GM18502 (cell line): ENCODE measurements around the gene GALNT2.

Experiments used
- ATAC-seq: cut with Tn5 transposase; IDR thresholded peaks from one replicate; pipeline ENCODE4 v1.9.1; 2021; ENCODE audit warnings: mild to moderate bottlenecking; ENCODE audit not compliant: unreplicated experiment, poor library complexity

Gene GALNT2

DNA sequence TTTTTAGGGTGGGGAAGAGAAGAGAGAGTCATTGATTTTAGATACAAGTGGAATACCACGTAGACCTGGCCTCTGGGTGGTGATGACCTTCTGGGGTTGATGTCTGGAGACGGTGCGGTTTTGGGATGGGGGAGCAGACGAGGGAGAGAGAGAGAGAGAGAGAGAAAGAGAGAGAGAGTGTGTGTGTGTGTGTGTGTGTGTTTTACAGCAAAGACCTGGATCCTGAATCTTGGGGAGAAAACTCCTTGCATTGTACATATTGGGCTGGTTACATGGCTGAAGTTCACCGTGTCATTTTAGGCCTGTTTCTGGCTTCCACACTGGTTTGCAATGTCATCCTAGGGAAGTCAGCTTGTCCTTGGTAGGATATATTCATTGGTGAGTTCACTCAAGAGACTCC lies 89.0 kb downstream of the GALNT2 start:
- no peak for ATAC-seq

DNA sequence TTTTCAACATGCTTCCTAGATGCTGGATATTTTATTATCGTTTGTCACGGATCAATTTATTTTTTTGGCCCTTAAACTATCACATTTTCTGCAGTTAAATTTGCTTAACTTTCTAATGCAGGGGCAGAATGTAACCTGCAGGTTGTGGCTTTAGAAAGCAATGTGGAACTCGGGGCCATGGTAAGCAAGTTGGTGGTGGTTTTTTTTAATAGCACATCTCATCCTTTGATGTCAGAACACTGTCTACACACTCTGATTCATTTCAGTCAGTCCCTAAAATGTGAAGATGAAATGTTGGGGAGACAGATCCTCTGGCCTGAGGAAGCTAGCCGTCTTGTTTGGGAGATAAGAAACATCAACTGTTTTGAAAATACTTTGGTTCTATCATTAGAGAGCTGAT lies 89.5 kb downstream of the GALNT2 start:
- no peak for ATAC-seq

DNA sequence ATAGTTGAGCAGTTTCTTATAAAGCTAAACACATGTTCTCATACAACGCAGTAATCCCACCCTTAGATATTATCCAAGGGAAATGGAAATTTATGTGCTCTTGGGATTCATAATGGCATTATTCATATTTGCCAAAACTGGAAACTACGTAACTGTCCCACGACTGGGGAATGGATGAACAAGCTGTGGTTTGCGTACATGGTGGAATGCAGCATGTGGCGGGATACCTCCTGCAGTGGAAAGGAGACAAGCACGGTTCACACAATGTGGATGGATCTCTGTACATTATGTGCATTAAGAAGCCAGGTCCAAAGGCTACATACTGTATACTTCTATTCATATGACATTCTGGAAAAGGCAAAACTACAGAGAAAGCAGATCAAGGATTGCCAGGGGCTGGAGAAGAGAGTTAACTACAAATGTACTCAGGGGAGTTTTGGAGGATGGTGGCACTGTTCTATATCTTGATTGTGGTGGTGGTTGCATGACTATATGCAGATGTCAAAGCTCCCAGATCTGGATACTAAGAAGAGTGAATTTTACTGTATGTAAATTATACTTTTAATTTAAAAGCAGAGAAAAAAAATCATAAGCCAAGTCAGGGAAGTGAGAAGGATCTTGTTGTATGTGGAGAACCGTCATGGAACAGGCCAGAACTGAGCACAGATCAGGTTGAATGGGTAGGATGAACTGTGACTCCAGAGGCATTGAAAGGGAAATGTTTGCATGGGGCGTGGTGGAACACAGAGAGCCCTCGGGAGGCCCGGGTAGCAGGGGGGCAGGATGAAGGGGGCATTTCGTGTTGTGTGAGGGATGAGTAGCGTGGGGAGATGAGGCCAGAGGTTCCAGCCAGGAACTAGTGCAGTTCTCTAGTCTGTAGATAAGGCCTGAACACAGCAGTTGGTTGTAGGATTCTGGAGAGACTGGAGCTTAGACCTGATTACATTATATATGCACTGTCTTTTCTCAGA lies 90.7 kb downstream of the GALNT2 start:
- ATAC-seq: no peak

DNA sequence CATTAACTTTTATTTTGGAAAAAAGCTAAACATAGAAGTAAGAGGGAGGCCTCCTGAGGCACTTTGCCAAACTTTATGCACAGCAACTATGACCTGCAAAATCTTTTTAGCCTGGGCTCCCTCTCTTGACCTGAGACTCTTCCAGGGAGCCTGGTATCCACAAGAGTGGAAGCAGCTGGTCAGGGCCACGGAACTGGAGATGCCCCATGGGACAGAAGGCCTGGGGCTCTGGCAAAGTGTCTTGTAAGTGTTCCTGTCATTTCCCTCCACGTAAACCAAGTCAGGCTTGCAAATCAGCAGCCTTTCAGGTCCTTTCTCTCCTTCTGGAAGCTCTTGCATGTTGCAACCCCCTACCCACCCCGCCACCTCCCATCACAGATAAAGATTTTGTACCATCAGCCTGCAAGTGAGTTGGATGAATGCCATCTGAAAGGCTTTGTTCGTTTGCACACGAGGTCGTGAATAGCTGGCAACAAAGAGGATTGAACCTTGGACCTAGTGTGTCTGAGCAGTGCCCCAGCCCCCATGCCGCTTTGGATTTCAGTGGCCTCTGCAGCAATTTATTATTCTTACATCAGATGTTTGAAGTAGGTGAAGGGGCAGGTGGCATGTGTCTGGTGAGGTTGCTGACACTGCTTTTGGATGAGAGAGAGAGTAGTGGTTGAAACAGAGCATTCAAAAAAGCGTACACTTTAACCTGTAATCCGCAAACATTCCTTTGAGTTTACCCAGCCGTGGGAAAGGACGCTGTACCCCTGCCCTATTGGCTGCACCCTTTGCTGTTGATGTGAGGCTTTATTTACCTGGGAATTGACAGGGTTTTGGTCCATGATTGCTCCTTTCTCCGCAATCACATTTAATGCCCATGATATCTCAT lies 91.6 kb downstream of the GALNT2 start:
- ATAC-seq: no peak

DNA sequence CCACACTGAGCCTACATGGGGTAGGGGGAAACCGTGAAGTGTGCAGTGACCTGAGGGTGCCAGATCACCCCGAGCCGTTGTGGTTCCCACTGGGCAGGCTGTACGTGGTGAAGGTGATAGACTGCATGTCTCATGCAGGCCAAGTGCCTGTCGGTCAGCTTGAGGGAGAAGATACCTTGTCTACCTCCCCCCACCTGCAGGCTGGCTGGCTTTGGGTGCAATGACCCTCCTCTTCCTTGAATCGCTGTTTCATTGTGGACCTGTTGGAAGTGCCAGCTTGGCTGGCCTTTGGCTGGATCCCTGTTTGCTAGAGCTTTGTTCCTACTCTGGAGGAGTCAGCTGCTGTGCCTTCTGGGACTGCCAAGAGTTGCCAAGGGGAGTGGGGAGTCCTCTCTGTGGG lies 92.5 kb downstream of the GALNT2 start:
- ATAC-seq: no peak

DNA sequence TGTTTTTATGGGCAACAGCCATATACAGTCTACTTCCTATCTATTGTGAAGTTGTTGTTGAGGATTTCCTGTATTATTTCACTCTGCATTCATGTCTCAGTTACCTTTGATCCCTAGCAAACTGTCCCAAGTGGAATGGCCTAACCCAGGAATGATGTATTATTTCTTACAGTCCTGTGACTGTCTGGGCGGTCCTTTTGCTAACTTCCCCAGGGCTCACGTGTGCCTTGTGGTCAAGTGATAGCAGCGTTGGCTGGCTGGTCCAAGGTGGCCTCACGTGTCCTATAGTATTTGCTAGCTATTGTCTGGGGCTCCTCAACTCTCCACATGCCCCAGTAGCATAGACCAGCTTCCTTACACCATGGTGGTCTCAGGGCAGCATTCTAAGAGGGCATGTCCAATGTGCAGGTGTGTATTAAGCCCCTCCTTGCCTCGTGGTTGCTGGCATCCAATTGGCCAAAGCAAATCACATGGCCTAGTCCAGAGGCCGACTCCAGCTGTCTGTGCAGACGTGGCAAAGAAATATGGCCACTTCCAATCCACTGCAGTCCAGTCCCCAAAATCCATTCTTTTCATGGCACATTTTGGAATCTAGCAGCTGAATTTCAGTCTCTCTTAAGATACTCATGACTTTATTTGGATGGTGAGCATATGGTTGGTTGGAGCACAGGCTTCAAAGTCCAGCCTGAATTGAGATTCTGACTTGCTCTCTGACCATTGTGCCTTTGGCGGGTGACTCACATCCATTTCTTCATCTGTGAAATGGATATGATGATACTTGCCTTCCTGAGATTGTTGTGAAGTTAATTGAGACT lies 94.1 kb downstream of the GALNT2 start:
- ATAC-seq: no peak

DNA sequence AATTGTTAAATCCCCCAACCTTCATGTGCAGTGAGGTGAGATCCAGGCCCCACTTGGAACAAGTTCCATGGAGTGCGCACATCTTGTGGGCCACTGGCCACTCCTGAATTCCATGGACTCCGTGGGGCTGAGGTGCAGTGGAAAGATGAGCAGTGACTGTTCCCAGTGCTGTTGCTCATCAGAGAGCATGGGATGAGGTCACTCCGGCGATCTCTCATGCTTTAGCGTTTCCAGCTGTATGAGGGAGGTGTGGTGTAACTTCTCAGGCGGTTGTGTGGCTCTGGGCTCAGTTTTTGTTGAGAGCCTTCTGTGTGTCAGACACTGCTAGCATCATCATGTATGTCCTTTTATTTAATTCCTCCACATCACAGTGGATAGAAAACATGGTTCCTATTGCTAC lies 96.2 kb downstream of the GALNT2 start:
- ATAC-seq: no peak

DNA sequence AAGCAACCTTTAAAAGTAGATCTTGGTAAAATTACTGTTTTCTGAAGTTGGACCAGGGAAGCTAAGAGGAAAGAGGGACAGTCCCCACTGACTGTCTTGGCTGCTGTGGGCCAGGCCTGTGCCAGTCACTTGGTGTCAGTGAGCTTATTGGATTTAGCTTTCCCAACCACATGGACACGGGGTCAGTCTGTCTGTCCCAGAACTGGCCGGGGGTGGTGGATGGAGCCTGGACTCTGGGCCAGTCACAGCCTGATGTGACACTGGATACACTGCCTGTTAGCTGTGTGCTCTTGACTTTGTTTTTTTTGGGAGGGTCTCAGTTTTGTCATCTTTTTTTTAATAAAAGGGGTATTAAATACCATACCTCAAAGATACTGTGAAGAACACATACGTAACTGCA lies 96.7 kb downstream of the GALNT2 start:
- ATAC-seq: no peak

DNA sequence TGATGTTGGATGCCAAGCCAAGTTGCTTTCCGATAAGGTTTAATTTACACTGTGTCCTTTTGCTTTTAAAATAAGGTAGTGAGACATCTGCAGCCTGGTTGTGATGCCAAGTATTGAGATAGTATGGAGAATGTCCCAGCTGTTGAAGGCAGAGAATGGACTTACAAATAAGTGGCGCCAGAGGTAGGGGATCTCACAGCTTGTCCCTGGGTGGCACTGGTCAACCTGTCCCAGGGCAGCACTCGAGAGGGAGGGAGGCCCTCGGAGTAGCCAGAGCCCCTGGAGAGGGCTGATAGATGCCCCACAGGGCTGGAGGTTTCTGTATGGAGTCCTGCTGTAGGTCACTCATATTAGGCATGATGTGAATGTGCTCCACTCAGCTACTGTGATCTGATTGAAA lies 98.5 kb downstream of the GALNT2 start:
- no peak for ATAC-seq

DNA sequence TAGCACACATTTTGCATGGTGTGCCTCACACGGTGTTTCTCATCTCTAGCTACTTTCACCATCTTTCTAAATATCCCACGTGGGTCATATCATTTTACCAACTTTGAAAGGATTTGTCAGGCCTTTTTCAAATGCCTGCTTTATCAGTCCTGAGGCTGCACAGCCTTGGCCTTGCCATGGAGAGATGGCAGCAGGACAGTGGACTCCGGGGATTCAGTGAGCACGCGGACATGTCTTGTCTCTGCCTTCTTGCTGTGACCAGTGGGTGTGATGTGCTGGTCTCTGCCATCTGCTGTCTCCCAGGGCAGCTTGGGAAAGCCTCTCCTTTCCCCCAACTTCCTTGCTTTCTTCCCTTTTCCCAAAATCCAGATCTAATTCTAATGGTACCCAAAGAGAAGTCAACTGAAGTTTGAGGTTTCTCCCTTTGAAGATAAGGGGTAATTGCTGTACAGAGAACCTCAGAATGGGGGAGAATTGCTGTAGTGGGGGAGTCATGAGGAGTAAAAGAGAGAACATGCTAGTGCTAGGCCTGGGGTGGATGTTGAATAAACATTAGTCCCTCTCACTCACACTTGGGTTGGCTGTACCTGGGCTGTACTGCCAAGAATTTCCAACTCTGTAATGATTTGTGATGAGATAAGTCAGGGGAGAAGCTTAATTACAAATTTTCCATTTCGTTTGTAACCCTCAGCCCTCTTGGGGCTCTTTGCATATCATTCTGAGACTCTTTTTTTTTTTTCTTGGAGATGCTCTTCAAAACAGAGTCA lies 99.5 kb downstream of the GALNT2 start:
- ATAC-seq: no peak

DNA sequence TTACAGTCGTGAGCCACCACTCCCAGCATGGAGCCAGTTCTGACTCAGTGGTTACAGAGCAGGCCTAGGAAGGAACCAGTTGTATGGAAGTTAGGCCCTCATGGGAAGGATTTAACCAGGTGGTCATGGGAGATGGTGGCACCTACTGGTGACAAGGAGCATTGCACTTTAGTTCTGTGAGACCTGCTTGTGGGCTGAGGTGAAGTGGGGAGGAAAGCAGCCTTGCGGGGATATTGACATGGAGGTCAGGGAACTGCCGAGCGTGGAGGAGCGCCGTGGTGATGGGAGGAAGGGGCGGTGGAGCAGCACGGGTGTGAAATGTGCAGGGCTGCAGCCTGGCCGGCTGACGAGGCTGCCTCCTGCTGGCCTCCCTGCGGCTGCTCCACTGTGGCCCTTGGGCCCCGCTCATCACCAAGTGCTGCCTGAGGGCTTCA lies 100.4 kb downstream of the GALNT2 start:
- ATAC-seq: peak; percentile 55

DNA sequence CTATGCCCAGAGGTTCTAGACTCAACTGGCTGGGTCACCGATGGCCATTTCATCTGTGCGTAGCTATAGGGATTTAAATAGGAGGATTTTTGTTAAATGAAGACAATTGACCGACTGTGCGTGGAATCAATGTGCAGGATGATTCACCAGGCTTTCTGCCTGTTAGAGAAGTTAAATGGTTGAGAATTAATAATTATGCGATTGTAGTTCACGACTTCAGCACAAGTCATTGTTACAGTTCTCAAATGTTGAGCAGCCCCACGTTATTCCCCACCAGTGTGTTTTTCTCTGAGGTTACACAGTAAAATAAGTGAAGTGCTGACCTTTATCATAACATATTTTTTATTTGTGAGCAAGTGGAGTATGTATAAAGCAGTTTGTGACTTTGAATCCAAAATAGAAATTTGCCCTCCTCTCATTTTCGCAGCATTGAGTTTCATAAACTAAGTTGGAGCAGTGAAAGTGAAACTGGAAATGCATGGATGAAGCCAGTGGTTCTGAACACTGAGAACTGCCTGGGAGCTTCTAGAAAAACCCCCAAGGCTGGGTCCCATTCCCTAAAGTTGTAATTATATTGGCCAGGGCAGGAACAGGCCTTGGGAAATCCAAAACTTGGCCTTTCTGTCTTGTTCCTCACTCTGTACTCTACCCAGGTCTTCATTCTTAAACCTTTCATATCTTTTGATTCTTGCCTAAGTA lies 102.6 kb downstream of the GALNT2 start:
- peak; percentile 52 for ATAC-seq

DNA sequence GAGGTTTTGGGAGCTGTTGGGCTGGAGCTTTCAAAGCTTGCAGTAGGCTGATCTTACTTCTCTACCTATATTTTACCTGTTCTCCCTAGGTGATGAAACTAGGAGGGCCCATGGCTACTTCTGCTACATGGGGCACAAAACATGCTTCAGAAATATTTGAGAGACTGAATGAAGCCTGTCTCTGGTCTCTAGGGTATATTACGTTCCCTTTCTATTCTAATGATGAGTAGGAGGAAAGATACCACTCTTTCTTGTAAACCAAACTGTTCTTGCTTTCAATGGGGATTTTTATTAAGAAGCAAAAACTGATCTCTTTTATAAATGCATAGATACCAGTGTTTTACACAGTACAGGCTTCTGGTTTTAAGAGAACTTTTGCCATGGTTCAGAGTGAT lies 103.1 kb downstream of the GALNT2 start:
- ATAC-seq: peak; percentile 39

DNA sequence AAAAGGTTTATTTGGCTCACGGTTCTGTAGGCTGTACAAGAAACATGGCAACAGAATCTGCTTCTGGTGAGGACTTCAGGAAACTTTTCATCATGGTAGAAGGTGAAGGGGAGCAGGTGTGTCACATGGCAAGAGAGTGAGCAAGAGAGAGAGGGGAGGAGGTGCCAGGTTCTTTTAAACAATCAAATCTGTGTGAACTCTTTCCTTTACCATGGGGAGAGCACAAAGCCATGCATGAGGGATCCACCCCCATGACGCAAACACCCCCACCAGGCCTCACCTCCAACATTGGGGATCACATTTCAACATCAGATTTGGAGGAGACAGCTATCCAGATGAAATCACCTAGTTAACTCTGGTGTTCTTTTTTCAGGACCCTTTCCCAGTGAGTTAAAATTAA lies 103.6 kb downstream of the GALNT2 start:
- no peak for ATAC-seq

DNA sequence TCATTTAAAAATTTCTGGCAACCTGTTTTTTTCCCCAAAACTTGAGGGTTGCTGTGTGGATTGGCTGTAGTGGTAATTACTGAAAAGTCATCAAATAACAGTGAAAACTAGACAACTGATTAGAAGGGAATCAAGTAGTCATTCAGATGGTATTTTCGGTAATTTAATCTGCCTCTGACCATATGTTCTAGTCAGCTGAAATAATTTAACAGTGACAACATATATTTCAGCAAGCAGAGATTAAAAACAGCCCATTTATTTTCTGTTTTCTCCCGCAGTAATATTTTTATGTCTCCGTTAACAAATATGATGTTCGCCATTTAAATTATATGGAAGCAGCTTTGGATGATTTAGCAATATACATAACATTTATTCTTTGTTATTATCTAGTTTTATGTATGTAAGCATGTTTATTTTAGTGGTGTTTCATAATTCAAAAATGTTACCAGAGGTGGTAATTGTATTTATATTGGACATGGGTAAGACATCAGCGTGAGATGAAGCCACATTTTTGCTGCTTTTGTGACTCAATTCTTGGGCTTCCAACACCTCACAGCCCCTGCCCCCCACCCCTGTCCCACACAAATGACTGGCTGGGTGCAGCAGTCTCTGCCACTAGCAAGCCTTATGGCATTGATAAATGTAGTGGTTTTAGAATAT lies 104.4 kb downstream of the GALNT2 start:
- ATAC-seq: no peak

DNA sequence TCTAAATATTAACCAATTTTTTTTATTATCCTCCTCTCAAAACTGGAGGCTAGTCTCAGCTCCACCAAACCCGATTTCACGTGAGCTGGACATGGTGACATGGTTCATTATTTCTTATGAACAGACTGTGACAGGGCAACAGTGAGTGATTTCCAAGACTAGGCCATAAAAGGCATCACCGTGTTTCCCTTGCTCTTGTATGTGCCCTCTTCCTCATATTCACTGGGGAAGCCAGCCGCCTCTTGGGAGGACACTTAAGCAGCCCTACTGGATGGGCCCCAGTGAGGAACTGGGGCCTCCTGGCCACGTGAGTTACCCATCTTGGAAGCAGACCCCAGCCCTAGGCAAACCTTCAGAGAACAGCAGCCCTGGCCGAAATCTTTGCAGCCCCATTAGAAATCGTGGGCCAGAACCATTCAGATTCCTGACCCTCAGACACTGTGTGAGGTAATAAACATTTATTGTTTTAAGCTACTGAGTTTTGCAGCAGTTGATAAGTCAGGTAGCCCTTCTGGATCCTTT lies 105.0 kb downstream of the GALNT2 start:
- no peak for ATAC-seq

DNA sequence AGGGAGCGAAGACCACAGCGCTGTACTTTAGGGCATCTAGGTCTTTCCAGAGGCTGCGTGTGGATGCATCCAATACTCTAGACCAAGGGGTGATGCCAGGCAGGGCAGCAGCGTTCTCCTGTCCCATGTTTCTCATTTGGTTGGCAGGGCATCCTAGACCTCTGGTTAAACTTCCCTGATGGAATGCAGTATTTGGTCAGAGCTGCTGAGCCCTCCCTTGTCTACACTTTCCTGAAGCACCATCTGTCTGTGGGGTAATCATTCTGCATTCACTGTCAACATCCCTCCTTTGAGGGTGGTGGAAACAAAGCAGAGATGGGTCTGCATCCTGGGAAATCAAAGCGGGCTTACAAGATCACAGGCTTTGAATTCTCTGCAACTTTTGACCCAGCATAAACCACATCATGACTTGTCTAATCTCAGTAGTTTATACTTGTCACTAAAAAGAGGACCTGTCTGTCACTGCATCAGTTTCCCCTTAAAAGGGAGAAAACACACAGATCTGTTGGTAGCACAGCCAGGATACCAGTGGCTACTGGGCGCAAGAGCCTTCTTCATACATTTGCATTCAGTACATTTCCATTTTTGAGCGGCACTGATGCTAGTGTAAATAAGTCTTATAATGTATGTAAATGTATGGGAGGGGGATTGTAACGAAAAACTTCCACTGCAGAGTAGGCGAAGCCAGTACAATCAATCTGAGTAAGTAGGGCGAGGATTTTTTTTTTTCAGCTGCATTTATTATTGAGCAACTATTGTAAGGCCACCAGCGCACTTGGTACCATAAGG lies 106.3 kb downstream of the GALNT2 start:
- ATAC-seq: no peak

DNA sequence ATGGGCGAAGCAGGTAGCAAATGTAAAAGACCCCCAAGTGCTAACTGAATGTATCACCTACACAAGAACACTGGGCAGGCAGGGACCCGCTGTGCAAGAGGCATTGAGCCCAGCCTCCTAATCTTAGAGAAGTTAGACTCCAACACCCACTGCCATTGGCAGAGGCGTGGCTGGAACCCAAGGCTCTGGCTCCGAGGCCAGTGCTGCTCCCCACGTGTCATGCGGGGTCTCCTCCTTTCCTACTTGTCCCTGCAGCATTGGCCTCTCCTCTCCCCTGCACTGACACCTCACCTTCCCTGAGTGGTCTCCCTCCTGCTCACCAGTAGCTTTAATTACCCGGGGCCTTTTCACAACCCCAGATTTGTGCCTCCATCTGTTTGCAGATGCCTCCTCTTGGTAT lies 107.0 kb downstream of the GALNT2 start:
- no peak for ATAC-seq
